GM19463 (cell line): ENCODE results near the gene MIA3.
"Not testable (repeated sequence)": the region's sequence is repeated elsewhere in the genome, so short reads cannot be mapped to it uniquely, and the experiment has no call there.

Experiments
- ATAC-seq: cut with Tn5 transposase; IDR thresholded peaks from one replicate; pipeline ENCODE4 v1.9.1; 2021; ENCODE audit warnings: mild to moderate bottlenecking, moderate library complexity; ENCODE audit not compliant: unreplicated experiment

Gene MIA3, protein sequence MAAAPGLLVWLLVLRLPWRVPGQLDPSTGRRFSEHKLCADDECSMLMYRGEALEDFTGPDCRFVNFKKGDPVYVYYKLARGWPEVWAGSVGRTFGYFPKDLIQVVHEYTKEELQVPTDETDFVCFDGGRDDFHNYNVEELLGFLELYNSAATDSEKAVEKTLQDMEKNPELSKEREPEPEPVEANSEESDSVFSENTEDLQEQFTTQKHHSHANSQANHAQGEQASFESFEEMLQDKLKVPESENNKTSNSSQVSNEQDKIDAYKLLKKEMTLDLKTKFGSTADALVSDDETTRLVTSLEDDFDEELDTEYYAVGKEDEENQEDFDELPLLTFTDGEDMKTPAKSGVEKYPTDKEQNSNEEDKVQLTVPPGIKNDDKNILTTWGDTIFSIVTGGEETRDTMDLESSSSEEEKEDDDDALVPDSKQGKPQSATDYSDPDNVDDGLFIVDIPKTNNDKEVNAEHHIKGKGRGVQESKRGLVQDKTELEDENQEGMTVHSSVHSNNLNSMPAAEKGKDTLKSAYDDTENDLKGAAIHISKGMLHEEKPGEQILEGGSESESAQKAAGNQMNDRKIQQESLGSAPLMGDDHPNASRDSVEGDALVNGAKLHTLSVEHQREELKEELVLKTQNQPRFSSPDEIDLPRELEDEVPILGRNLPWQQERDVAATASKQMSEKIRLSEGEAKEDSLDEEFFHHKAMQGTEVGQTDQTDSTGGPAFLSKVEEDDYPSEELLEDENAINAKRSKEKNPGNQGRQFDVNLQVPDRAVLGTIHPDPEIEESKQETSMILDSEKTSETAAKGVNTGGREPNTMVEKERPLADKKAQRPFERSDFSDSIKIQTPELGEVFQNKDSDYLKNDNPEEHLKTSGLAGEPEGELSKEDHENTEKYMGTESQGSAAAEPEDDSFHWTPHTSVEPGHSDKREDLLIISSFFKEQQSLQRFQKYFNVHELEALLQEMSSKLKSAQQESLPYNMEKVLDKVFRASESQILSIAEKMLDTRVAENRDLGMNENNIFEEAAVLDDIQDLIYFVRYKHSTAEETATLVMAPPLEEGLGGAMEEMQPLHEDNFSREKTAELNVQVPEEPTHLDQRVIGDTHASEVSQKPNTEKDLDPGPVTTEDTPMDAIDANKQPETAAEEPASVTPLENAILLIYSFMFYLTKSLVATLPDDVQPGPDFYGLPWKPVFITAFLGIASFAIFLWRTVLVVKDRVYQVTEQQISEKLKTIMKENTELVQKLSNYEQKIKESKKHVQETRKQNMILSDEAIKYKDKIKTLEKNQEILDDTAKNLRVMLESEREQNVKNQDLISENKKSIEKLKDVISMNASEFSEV (N-terminal part only)

GRCh38 chr1:222618001-222618879 is at the start of gene MIA3:
TSS of gene MIA3 (plus strand) at chr1:222618097. CDS start at chr1:222618111, 14 bp downstream.
- peak; percentile 49 for ATAC-seq

GRCh38 chr1:222570837-222571236 is 47.1 kb upstream of the MIA3 start:
- no peak for ATAC-seq

GRCh38 chr1:222579316-222579715 is 38.6 kb upstream of the MIA3 start:
- no peak for ATAC-seq

- ATAC-seq = peak; percentile 59
These were observed 35.7 kb upstream of the MIA3 start for GRCh38 chr1:222582099-222582774.

DNA sequence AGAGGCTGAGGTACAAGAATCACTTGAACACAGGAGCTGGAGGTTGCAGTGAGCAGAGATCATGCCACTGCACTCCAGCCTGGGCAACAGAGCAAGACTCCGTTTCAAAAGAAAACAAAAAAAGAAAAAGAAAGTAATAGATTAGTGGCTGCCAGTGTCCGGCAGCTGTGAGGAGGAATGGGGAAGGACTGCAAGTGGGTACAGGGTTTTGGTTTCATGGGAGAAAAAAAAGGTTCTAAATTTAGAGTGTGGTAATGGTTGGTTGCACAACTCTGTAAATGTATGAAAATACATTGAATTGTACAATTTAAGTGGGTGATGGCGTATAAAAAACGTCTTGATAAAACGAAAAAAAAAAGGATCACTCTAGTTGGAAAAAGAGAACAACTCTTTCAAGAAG is 34.8 kb upstream of the MIA3 start:
- peak; percentile 81 for ATAC-seq

GRCh38 chr1:222586842-222587241 is 31.1 kb upstream of the MIA3 start:
- ATAC-seq = no peak

DNA sequence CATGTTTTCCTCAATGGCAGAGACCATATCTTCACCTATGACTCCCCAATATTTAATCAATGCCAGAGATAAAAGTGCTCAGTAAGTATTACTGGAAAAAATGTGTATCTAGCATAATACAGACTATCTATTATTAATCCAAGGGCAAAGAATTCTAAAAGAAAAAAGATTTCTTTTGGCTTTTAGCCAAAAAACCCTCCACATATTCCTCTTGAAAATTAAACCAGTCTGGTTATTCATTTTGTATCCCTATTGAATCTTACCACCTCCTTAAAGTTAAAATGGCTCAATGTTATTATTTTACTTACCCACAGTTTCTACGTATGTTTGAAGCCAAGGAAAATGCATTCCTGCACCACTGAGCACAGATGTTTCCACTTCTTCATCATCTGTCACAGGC is 29.8 kb upstream of the MIA3 start:
- ATAC-seq = no peak

DNA sequence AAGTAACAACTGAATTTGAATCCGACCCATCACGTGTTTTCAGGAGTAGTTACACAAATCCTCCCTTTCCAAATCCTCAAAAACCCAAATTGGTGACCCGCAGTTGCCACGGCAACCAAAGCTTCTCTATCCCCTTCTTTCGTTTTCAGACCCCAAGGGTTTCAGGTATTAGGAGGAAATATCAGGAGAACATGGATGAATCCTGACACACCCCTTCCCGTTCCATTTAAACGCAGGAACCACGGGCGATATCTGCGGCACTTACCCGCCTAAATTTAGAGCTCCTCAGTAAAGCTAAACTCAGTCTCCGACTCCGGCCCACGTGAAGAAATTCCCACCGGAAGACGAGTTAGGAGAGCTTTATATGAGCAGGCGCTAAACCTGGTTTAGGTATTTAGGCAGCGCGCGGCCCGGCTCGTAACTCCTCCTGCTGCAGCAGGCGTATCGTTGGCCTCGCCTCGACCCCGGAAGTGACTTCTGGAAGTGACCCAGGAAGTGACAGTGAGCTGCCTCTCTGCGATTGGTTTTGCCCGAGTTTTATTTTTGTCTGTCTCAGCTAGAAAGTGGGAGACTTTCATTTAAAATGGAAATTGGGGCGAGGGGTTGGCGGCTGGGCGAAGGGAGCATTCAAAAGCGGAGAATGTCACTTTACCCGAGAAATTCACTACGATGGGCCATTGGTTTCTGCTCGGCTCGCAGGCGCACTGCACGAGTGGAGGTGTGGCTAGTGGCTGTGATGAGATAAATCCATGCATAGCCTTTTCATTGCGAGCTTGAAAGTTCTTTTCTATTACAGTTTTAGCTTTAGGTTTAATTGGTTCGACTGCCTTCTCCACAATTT is 28.2 kb upstream of the MIA3 start, which contains the start of gene TAF1A:
Gene TAF1A (minus strand): TSS at position 472 of the 841 bp plus-strand sequence.
- ATAC-seq = peak; percentile 100

GRCh38 chr1:222592171-222592570 is 25.7 kb upstream of the MIA3 start:
- no peak for ATAC-seq

DNA sequence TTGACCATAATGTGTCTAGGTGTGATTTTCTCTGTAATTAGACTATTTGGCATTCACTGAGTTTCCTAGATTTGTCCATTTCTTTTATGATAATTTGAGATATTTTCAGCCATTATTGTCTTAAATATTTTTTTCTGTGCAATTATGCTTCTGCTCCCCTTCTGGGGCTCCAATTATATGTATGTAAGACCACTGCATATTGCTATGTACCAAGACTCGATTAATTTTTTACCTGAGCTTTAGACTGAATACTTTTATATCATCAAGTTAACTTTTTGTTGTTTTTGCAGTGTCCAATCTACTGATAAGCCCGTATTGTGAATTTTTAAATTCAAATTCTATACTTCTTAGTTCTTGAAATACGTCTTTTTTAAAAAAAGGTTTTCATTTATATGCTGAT is 23.1 kb upstream of the MIA3 start:
- no peak for ATAC-seq

- ATAC-seq = no peak
These were observed 21.2 kb upstream of the MIA3 start for GRCh38 chr1:222596696-222597095.

DNA sequence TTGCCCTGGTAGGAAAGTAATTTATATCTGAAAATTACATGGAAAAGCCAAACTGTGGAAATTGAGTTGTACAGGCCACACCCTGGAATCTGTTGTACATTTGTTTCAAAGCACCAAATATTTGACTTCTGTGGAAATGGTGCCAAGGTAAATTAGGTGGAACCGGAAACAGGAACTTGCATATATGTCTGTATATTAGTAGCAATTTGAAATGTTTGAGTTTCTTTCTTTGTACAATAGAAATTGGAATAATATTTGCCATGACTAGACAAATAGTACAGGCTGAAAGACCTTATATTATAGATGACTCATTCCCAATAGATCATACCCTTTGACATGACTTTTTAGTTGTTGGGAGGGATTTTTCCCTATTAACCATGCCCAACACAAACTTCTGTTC is 17.6 kb upstream of the MIA3 start:
- ATAC-seq = no peak

- no peak for ATAC-seq
These were observed 16.6 kb upstream of the MIA3 start for GRCh38 chr1:222601257-222601656.

- ATAC-seq = no peak
These were observed 11.1 kb upstream of the MIA3 start for GRCh38 chr1:222606757-222607156.

GRCh38 chr1:222609111-222609510 is 8.8 kb upstream of the MIA3 start:
- ATAC-seq = not testable (repeated sequence)

DNA sequence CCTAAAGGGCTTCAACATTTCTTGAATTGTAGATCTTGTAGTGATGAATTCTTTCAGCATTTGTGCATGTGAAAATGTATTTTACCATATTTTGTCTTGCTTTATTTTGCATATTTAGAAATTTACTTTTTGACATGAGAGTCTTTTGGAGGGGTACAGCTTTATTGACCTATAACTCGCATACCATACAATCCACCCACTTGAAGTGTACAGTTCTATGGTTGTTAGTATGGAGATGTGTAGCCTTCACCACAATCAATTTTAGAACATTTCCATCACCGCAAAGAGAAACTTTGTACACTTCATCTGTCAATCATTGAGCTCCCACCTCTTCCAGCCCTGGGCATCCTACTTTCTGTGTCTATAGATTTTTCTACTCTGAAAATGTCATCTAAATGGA is 7.2 kb upstream of the MIA3 start:
- ATAC-seq = no peak

DNA sequence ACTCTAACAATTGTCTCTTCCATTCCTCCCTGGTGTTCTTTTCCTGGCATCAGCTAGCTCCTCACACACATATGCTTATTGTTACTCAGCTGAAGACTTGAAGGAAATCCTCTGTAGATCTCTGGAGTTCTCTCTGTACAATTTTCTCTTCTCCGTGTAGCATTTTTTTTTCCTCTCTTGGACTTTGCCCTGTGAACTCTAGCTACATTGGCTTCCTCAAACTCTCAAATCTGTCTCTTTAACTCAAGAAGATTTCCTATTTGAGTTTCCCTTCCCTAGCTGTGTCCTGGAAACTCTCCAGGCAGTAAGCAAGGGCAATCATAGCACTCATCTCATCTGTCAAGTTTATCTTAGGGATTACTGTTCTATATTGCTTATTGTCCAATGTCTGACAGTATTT is 4.3 kb upstream of the MIA3 start:
- no peak for ATAC-seq

- no peak for ATAC-seq
These were observed 1.4 kb upstream of the MIA3 start for GRCh38 chr1:222616525-222616924.
